Bladder microvascular endothelial cell (primary cell): ENCODE results near the gene E2F7. TPM values are rescaled to one million over a fixed set of nuclear protein-coding genes. Genes with fewer than 3 reads are reported as not detected.

Experiments
- total RNA-seq: library from RNA; depleted of rRNA; stranded (reverse); fragments of >200 nt; gene quantifications from 2 replicates; pipeline ENCODE4 v1.2.3, GENCODE V29; 2014

Gene E2F7, protein sequence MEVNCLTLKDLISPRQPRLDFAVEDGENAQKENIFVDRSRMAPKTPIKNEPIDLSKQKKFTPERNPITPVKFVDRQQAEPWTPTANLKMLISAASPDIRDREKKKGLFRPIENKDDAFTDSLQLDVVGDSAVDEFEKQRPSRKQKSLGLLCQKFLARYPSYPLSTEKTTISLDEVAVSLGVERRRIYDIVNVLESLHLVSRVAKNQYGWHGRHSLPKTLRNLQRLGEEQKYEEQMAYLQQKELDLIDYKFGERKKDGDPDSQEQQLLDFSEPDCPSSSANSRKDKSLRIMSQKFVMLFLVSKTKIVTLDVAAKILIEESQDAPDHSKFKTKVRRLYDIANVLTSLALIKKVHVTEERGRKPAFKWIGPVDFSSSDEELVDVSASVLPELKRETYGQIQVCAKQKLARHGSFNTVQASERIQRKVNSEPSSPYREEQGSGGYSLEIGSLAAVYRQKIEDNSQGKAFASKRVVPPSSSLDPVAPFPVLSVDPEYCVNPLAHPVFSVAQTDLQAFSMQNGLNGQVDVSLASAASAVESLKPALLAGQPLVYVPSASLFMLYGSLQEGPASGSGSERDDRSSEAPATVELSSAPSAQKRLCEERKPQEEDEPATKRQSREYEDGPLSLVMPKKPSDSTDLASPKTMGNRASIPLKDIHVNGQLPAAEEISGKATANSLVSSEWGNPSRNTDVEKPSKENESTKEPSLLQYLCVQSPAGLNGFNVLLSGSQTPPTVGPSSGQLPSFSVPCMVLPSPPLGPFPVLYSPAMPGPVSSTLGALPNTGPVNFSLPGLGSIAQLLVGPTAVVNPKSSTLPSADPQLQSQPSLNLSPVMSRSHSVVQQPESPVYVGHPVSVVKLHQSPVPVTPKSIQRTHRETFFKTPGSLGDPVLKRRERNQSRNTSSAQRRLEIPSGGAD
- 6.3 and 12.3 TPM in 2 replicates for total RNA-seq

GRCh38 chr12:77065361-77066204 is at the start of gene E2F7:
TSS of gene E2F7 (minus strand) at chr12:77065569. CDS start at chr12:77064635, 934 bp downstream.

Other genes starting within 250 kb of the E2F7 start
- 12.3 and 21.1 TPM in 2 replicates for gene CSRP2, start 186.6 kb downstream of the E2F7 start, total RNA-seq